ENCODE measurements around the gene ZCCHC2. TPM values are rescaled to one million over a fixed set of nuclear protein-coding genes. Genes with fewer than 3 reads are reported as not detected.

ZCCHC2 gene
- polyA plus RNA-seq, 2 of the 4 experiments (the other 2 are of a cell fraction) = 7.6 to 12.5 TPM

- 91% methylated on average over 1 of the region's 1 CpG for WGBS (ENCODE audit: missing lambda C conversion rate)
- Histone ChIP-seq H3K4me1 (peaks cover 6% of the 10 kb centered on the region; the same call in 1 of the 3 replicates), H3K4me3 (no peak overlapping the region), H3K4me2 (no peak overlapping the region), H3K9me3 (peaks cover 5% of the 10 kb centered on the region; the same call in 2 of the 3 replicates), H3K27ac (no peak overlapping the region)
- no peak for FAIRE-seq
- no peak for ATAC-seq
- no peak for DNase-seq (ENCODE audit: low read depth in 1 of 2, low spot score in 1 of 2)
- ChIA-PET CTCF (no interaction called here), POLR2A (no interaction called here)
- TF ChIP-seq ELK1 (IDR thresholded peaks at IDR 0.05; ENCODE audit: low read depth, low read length) (no peak), NPAS2 (CRISPR knock-in tag; IDR thresholded peaks at IDR 0.05; ENCODE audit: borderline replicate concordance) (no peak), FOSL2 (IDR thresholded peaks at IDR 0.05) (no peak), FOSL2 (CRISPR knock-in tag; IDR thresholded peaks at IDR 0.05) (no peak), HEYL (CRISPR knock-in tag; IDR thresholded peaks at IDR 0.05) (no peak), USF2 (IDR thresholded peaks at IDR 0.05) (no peak), EHMT2 (IDR thresholded peaks at IDR 0.05; ENCODE audit: low read depth) (no peak), SREBF2 (IDR thresholded peaks at IDR 0.05) (no peak), CHD2 (IDR thresholded peaks at IDR 0.05; ENCODE audit: low read length, partially characterized antibody) (no peak), RFX5 (IDR thresholded peaks at IDR 0.05) (no peak), GATA3 (IDR thresholded peaks at IDR 0.05; ENCODE audit: borderline replicate concordance) (no peak), ZC3H11A (IDR thresholded peaks at IDR 0.05) (no peak), CEBPB (IDR thresholded peaks at IDR 0.05) (no peak), ESRRA (IDR thresholded peaks at IDR 0.05; ENCODE audit: borderline replicate concordance, low read length) (no peak), KDM1A (IDR thresholded peaks at IDR 0.05; ENCODE audit: low read depth) (no peak), MAZ (IDR thresholded peaks at IDR 0.05; ENCODE audit: borderline replicate concordance, low read depth, low read length) (no peak), JUNB (IDR thresholded peaks at IDR 0.05) (no peak)
These were observed 6.6 kb upstream of the ZCCHC2 start for GRCh38 chr18:62516242-62516641.

GRCh38 chr18:62518460-62519375 lies 4.1 kb upstream of the ZCCHC2 start:
- Histone ChIP-seq H3K4me2 (no peak overlapping the region), H3K4me3 (no peak overlapping the region), H3K4me1 (peaks cover 11% of the 10 kb centered on the region; the same call in 1 of the 3 replicates), H3K27ac (0 out of 6 replicates have a peak overlapping the region, but pooled peaks of 1 of the 2 experiments have one; percentile 13), H3K9me3 (0 out of 3 replicates have a peak, but pooled peaks cover under 1% of the 10 kb centered on the region)
- POLR2A ChIA-PET = no interaction called here
- CTCF ChIA-PET = no interaction called here
- ATAC-seq (no peak), FAIRE-seq (no peak), DNase-seq (ENCODE audit: low read depth in 1 of 2, low spot score in 1 of 2) (no peak)
- TF ChIP-seq MAFK (IDR thresholded peaks at IDR 0.05; ENCODE audit: partially characterized antibody) (peak; percentile 97), PHF8 (IDR thresholded peaks at IDR 0.05; ENCODE audit: borderline replicate concordance, low read depth) (no peak), JUN (IDR thresholded peaks at IDR 0.05) (no peak), NPAS2 (CRISPR knock-in tag; IDR thresholded peaks at IDR 0.05; ENCODE audit: borderline replicate concordance) (no peak), EHMT2 (IDR thresholded peaks at IDR 0.05; ENCODE audit: low read depth) (no peak), FOSL2 (IDR thresholded peaks at IDR 0.05) (no peak), FOSL2 (CRISPR knock-in tag; IDR thresholded peaks at IDR 0.05) (no peak)
- 87% methylated on average over 9 of the region's 9 CpGs for WGBS (ENCODE audit: missing lambda C conversion rate)

- POLR2A ChIA-PET = no interaction called here
- TF ChIP-seq ZNF302 (CRISPR knock-in tag; IDR thresholded peaks at IDR 0.05) (no peak), FOXS1 (CRISPR knock-in tag; IDR thresholded peaks at IDR 0.05) (no peak), PBX3 (IDR thresholded peaks at IDR 0.05) (no peak), SREBF2 (IDR thresholded peaks at IDR 0.05) (no peak), FOSL2 (IDR thresholded peaks at IDR 0.05) (no peak), FOSL2 (CRISPR knock-in tag; IDR thresholded peaks at IDR 0.05) (no peak), ESRRA (IDR thresholded peaks at IDR 0.05; ENCODE audit: borderline replicate concordance, low read length) (no peak), USF2 (IDR thresholded peaks at IDR 0.05) (no peak), CTCF (IDR thresholded peaks at IDR 0.05) (no peak), HES2 (IDR thresholded peaks at IDR 0.05) (no peak), RNF2 (IDR thresholded peaks at IDR 0.05; ENCODE audit: borderline replicate concordance, low read depth) (no peak)
These were observed 3.1 kb upstream of the ZCCHC2 start for GRCh38 chr18:62519684-62520083.

More at GRCh38 chr18:62519684-62520083, 3.1 kb upstream of the ZCCHC2 start:
- ATAC-seq = no peak
- Histone ChIP-seq H3K4me1 (peaks cover 11% of the 10 kb centered on the region; the same call in 1 of the 3 replicates), H3K4me2 (no peak overlapping the region), H3K27ac (no peak overlapping the region), H3K4me3 (no peak overlapping the region), H3K9me3 (no peaks in the 10 kb centered on the region)
- CTCF ChIA-PET = interaction anchor here (1.5 kb wide), 1 partner anchor 94 kb away, joined by 8 read pairs; no protein-coding TSS in a partner anchor
- no peak for FAIRE-seq
- DNase-seq (ENCODE audit: low read depth in 1 of 2, low spot score in 1 of 2) = no peak
- 86% methylated on average over 1 of the region's 1 CpG for WGBS (ENCODE audit: missing lambda C conversion rate)
